NB4 (cell line): ENCODE data around the gene CHD6.

Experiments used
- DNase-seq: peaks from one replicate; pipeline ENCODE4 v3.0.0; 2010; ENCODE audit warnings: low read depth
- H3K4me3 ChIP-seq: one replicate; pipeline ENCODE4 v1.5.1; 2011; ENCODE audit warnings: mild to moderate bottlenecking, low read depth, low read length, moderate library complexity
- MYC ChIP-seq: IDR thresholded peaks from 2 replicates; pipeline ENCODE4 v1.6.1; 2011; ENCODE audit warnings: low read depth, low read length
- POLR2A ChIP-seq: IDR thresholded peaks from 2 replicates; pipeline ENCODE4 v1.6.1; 2011; ENCODE audit warnings: mild to moderate bottlenecking; ENCODE audit not compliant: insufficient read length; ENCODE audit errors: extremely low read depth
- TF ChIP-seq, protein P1 (sequence below): IDR thresholded peaks from one replicate; pipeline ENCODE4 v1.5.1; 2012; ENCODE audit warnings: low read depth, low read length
- TF ChIP-seq, protein P2 (sequence below): IDR thresholded peaks from 2 replicates; pipeline ENCODE4 v1.6.1; 2011; ENCODE audit warnings: low read depth, low read length

Gene CHD6

DNA sequence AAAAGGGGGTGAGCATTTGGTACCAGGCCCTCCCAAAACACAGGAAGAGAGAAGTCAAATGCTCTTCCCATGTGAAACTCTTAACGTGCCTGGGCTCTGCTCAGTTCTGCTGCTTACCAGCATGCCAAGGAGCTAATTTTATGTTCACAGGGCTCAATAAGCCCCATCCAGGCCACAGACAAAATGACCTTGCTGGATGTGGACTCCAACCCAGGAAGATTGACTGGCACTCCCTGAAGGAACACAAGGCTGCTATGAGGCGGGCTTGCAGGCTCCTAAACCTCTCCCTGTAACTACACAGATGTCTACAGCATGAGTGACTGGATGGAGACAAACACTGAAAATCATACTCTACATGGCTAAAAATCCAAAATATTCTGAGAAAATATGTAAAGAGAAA is 50.6 kb downstream of the CHD6 start:
- H3K4me3 ChIP-seq, result no peak overlapping the region
- TF ChIP-seq, protein P1, sequence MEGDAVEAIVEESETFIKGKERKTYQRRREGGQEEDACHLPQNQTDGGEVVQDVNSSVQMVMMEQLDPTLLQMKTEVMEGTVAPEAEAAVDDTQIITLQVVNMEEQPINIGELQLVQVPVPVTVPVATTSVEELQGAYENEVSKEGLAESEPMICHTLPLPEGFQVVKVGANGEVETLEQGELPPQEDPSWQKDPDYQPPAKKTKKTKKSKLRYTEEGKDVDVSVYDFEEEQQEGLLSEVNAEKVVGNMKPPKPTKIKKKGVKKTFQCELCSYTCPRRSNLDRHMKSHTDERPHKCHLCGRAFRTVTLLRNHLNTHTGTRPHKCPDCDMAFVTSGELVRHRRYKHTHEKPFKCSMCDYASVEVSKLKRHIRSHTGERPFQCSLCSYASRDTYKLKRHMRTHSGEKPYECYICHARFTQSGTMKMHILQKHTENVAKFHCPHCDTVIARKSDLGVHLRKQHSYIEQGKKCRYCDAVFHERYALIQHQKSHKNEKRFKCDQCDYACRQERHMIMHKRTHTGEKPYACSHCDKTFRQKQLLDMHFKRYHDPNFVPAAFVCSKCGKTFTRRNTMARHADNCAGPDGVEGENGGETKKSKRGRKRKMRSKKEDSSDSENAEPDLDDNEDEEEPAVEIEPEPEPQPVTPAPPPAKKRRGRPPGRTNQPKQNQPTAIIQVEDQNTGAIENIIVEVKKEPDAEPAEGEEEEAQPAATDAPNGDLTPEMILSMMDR, result no peak
- TF ChIP-seq, protein P2, sequence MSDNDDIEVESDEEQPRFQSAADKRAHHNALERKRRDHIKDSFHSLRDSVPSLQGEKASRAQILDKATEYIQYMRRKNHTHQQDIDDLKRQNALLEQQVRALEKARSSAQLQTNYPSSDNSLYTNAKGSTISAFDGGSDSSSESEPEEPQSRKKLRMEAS, result no peak
- no peak for TF ChIP-seq MYC
- DNase-seq, result no peak

DNA sequence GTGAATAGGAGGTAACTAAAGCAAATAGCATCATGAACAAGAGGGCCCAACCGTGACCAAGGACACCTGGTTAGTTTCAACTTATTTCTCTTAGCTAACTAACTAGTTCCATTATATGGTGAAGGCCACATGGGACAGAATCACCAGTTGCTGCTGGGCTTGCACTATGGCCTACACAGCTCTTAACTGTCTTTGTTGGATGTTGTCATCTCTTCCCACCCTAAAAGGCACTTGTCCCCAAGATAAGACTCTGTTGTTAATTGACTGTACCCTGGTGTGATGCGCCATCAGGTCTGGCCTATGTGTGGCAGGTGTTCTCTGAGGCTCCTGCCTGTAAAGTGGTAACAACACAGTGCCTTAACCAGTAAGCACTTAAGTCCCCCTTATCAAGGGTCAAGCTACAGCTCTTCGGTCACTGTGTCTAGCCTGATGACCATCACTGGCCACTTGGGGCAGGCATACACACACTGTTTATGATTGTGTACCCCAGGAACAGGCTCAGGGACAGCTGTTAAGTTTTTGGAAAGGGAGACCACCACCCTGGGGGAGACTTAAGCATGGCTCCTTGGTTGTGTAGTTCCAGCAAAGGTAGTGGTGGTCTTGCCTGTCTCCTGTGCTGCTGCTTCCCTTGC is 51.2 kb downstream of the CHD6 start:
- DNase-seq, result no peak
- TF ChIP-seq MYC (no peak), POLR2A (no peak)
- TF ChIP-seq, protein P2, result no peak
- TF ChIP-seq, protein P1, result no peak
- H3K4me3 ChIP-seq, result no peak overlapping the region

DNA sequence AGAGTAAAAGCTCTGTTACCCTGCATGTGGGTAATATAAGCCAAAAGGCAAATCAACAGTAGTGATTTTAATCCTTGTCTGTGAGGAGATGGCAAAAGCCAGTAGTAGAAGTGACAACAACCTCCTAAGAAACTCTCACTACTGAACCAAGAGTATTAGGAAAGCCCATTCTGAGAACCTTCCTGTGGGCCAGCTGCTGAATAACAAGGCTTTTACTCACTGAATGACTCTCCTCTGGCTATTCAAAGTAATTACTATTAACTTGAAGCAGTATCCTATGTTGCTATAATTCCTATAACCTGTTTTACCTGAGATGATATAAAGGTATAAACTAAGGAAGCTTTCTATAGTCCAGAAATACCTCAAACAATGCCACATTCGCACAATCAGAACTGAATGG is 55.1 kb downstream of the CHD6 start:
- no peak for DNase-seq
- TF ChIP-seq, protein P1, result no peak
- TF ChIP-seq, protein P2, result no peak
- TF ChIP-seq POLR2A, result no peak
- TF ChIP-seq MYC, result no peak

DNA sequence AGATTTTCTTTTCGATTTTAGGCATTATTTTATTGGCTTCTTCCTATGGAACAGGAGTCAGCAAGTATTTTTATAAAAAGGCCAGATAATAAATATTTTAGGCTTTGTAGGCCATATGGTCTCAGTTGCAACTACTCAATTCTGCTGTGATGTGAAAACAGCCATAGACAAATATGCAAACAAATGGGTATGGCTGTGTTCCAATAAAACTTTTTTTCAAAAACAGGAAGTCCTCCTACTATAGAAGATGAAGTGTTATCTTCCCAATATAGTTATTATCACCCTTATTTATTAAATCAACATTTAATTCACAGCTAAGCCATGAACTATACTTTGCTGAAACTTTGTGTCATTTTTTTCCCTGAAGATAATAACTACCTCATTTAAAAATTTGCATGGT is 57.2 kb downstream of the CHD6 start:
- no peak overlapping the region for H3K4me3 ChIP-seq
- DNase-seq, result no peak
- TF ChIP-seq MYC (no peak), POLR2A (no peak)
- TF ChIP-seq, protein P2, result no peak
- TF ChIP-seq, protein P1, result no peak

More for the DNA sequence above, 55.1 kb downstream of the CHD6 start:
- H3K4me3 ChIP-seq, result no peak overlapping the region

DNA sequence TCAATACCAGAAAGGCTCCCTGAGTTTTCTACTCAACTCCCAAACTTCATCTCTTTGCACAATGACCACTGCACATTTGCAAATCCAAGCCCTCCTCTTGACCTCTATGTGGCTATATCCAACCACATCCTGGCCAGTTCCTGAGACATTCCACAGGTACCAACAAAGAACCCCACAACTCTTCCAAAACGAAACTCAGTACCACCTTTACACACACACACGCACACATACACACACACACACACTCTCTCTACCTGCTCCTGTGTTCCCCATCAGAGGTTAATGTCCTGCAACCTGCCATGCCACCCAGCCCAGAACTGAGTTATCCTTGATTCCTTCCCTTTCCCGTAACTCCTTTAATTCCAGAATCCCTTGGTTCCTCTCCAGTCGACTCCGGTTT is 58.5 kb downstream of the CHD6 start:
- no peak for DNase-seq
- no peak overlapping the region for H3K4me3 ChIP-seq
- TF ChIP-seq MYC (no peak), POLR2A (no peak)
- TF ChIP-seq, protein P1, result no peak
- TF ChIP-seq, protein P2, result no peak
